Ramos (cell line): ENCODE measurements around the gene AP2B1.
"Not testable (repeated sequence)": the region's sequence is repeated elsewhere in the genome, so short reads cannot be mapped to it uniquely, and the experiment has no call there.

Experiments
- in situ Hi-C: fragments of 300-500 bp; cut with MboI; formaldehyde crosslinking; loops from one replicate; pipeline ENCODE4 v1.14.3; 2022; ENCODE audit warnings: low sequenced_read_pairs; ENCODE audit not compliant: unreplicated experiment

Gene AP2B1

GRCh38 chr17:35569405-35569804 lies 17.7 kb upstream of the AP2B1 start:
- in situ Hi-C loops = no loop called here

- in situ Hi-C loops = no loop called here
Observed at GRCh38 chr17:35575759-35576158, 11.4 kb upstream of the AP2B1 start.

GRCh38 chr17:35577830-35578196 lies 9.3 kb upstream of the AP2B1 start:
- in situ Hi-C loops = no loop called here

- in situ Hi-C loops = no loop called here
Observed at GRCh38 chr17:35578197-35578928, 8.8 kb upstream of the AP2B1 start, which contains the start of gene PEX12. Gene PEX12, minus strand, starts transcription at chr17:35578571. Its CDS starts 550 bp downstream, at chr17:35578021.

- in situ Hi-C loops = no loop called here
Observed at GRCh38 chr17:35578929-35579432, 8.1 kb upstream of the AP2B1 start.

GRCh38 chr17:35584061-35584460 lies 3.1 kb upstream of the AP2B1 start:
- in situ Hi-C loops = no loop called here

- in situ Hi-C loops = no loop called here
Observed at GRCh38 chr17:35586569-35587073, 501 bp upstream of the AP2B1 start.

- in situ Hi-C loops = no loop called here
Observed at GRCh38 chr17:35588196-35588920, 1.2 kb downstream of the AP2B1 start.

GRCh38 chr17:35596072-35596471 lies 8.9 kb downstream of the AP2B1 start:
- in situ Hi-C loops = no loop called here

- in situ Hi-C loops = no loop called here
Observed at GRCh38 chr17:35596530-35597233, 9.6 kb downstream of the AP2B1 start.

- in situ Hi-C loops = no loop called here
Observed at GRCh38 chr17:35597604-35598003, 10.5 kb downstream of the AP2B1 start.

- in situ Hi-C loops = no loop called here
Observed at GRCh38 chr17:35603674-35604073, 16.6 kb downstream of the AP2B1 start.

GRCh38 chr17:35605678-35606077 lies 18.6 kb downstream of the AP2B1 start:
- in situ Hi-C loops = loop anchor here (5.0 kb wide), 1 partner anchor 142 kb away; no protein-coding TSS in a partner anchor

- in situ Hi-C loops = loop anchor here (5.0 kb wide), 1 partner anchor 140 kb away; no protein-coding TSS in a partner anchor
Observed at GRCh38 chr17:35607239-35607847, 20.2 kb downstream of the AP2B1 start.

- in situ Hi-C loops = loop anchor here (5.0 kb wide), 1 partner anchor 137 kb away; no protein-coding TSS in a partner anchor
Observed at GRCh38 chr17:35609831-35610230, 22.7 kb downstream of the AP2B1 start.

- in situ Hi-C loops = not testable (repeated sequence)
Observed at GRCh38 chr17:35610746-35611145, 23.6 kb downstream of the AP2B1 start.

- in situ Hi-C loops = no loop called here
Observed at GRCh38 chr17:35612924-35613521, 25.9 kb downstream of the AP2B1 start.

GRCh38 chr17:35614810-35615209 lies 27.7 kb downstream of the AP2B1 start:
- in situ Hi-C loops = no loop called here

GRCh38 chr17:35616536-35616935 lies 29.4 kb downstream of the AP2B1 start:
- in situ Hi-C loops = no loop called here

GRCh38 chr17:35617505-35617904 lies 30.4 kb downstream of the AP2B1 start:
- in situ Hi-C loops = no loop called here
